Measurements from ENCODE around the gene ADORA2A. TPM values are rescaled to one million over a fixed set of nuclear protein-coding genes. Genes with fewer than 3 reads are reported as not detected.

Gene ADORA2A
- total and polyA plus RNA-seq, 4 donors: 5.5 to 54.9 (median 22.8) TPM

GRCh38 chr22:24465566-24465965 lies 38.2 kb downstream of the ADORA2A start:
- Histone ChIP-seq H3K27me3 (ENCODE audit: control insufficient read depth in 3 of 3, insufficient read depth in 3 of 3, low read length in 2 of 3) (no peaks in the 10 kb centered on the region), H3K4me3 (no peak overlapping the region), H3K9ac (ENCODE audit: insufficient read depth in 1 of 2, low read length in 2 of 2) (no peak overlapping the region), H3K27ac (ENCODE audit: low read depth in 1 of 2, low read length in 1 of 2) (peak overlapping the region in 1 of 2 donors; percentile 11), H3K36me3 (ENCODE audit: control insufficient read depth in 4 of 4, insufficient read depth in 4 of 4, low read length in 4 of 4) (no peaks in the 10 kb centered on the region), H3K9me3 (ENCODE audit: control insufficient read depth in 4 of 4, insufficient read depth in 3 of 4, low read length in 3 of 4) (no peaks in the 10 kb centered on the region), H3K4me1 (ENCODE audit: control insufficient read depth in 5 of 5, insufficient read depth in 5 of 5, low read length in 5 of 5) (peaks cover 10 to 24% (median 12%) of the 10 kb centered on the region in 5 donors)
- ATAC-seq (ENCODE audit: insufficient read depth, low FRiP score) (no peak), DNase-seq (no peak)
- no peak for TF ChIP-seq CTCF (IDR thresholded peaks at IDR 0.05; ENCODE audit: control extremely low read depth, extremely low read depth)
- 78 to 81% methylated on average over 5 of the region's 5 CpGs for WGBS, 2 donors

GRCh38 chr22:24465975-24466374 lies 38.6 kb downstream of the ADORA2A start:
- Histone ChIP-seq H3K9me3 (ENCODE audit: control insufficient read depth in 4 of 4, insufficient read depth in 3 of 4, low read length in 3 of 4) (no peaks in the 10 kb centered on the region), H3K36me3 (ENCODE audit: control insufficient read depth in 4 of 4, insufficient read depth in 4 of 4, low read length in 4 of 4) (no peaks in the 10 kb centered on the region), H3K4me1 (ENCODE audit: control insufficient read depth in 5 of 5, insufficient read depth in 5 of 5, low read length in 5 of 5) (peaks cover 8 to 22% (median 12%) of the 10 kb centered on the region in 5 donors), H3K27ac (ENCODE audit: low read depth in 1 of 2, low read length in 1 of 2) (peak overlapping the region in 1 of 2 donors; percentile 11), H3K9ac (ENCODE audit: insufficient read depth in 1 of 2, low read length in 2 of 2) (no peak overlapping the region), H3K4me3 (no peak overlapping the region), H3K27me3 (ENCODE audit: control insufficient read depth in 3 of 3, insufficient read depth in 3 of 3, low read length in 2 of 3) (no peaks in the 10 kb centered on the region)
- ATAC-seq (ENCODE audit: insufficient read depth, low FRiP score): no peak
- DNase-seq: no peak
- no peak for TF ChIP-seq CTCF (IDR thresholded peaks at IDR 0.05; ENCODE audit: control extremely low read depth, extremely low read depth)
- WGBS, 2 donors: 99 to 100% methylated on average over 3 of the region's 3 CpGs

- Histone ChIP-seq H3K9ac (ENCODE audit: insufficient read depth in 1 of 2, low read length in 2 of 2) (no peak overlapping the region), H3K9me3 (ENCODE audit: control insufficient read depth in 4 of 4, insufficient read depth in 3 of 4, low read length in 3 of 4) (no peaks in the 10 kb centered on the region), H3K27me3 (ENCODE audit: control insufficient read depth in 3 of 3, insufficient read depth in 3 of 3, low read length in 2 of 3) (no peaks in the 10 kb centered on the region), H3K4me1 (ENCODE audit: control insufficient read depth in 5 of 5, insufficient read depth in 5 of 5, low read length in 5 of 5) (peaks cover 10 to 29% (median 14%) of the 10 kb centered on the region in 5 donors), H3K36me3 (ENCODE audit: control insufficient read depth in 4 of 4, insufficient read depth in 4 of 4, low read length in 4 of 4) (no peaks in the 10 kb centered on the region), H3K4me3 (no peak overlapping the region), H3K27ac (ENCODE audit: low read depth in 1 of 2, low read length in 1 of 2) (peak overlapping the region; percentile 23 to 52)
- DNase-seq (peak; percentile 75 to 92 (median 89)), ATAC-seq (ENCODE audit: insufficient read depth, low FRiP score) (no peak)
- no peak for TF ChIP-seq CTCF (IDR thresholded peaks at IDR 0.05; ENCODE audit: control extremely low read depth, extremely low read depth)
- whole genome bisulfite sequencing, 2 donors: 0 to 35% methylated on average over 1 of the region's 1 CpG
Measured at GRCh38 chr22:24466716-24467328, 39.4 kb downstream of the ADORA2A start.

GRCh38 chr22:24467340-24467739 lies 39.9 kb downstream of the ADORA2A start:
- Histone ChIP-seq H3K4me1 (ENCODE audit: control insufficient read depth in 5 of 5, insufficient read depth in 5 of 5, low read length in 5 of 5) (peaks cover 10 to 31% (median 14%) of the 10 kb centered on the region in 5 donors), H3K36me3 (ENCODE audit: control insufficient read depth in 4 of 4, insufficient read depth in 4 of 4, low read length in 4 of 4) (no peaks in the 10 kb centered on the region), H3K27me3 (ENCODE audit: control insufficient read depth in 3 of 3, insufficient read depth in 3 of 3, low read length in 2 of 3) (no peaks in the 10 kb centered on the region), H3K9ac (ENCODE audit: insufficient read depth in 1 of 2, low read length in 2 of 2) (no peak overlapping the region), H3K4me3 (no peak overlapping the region), H3K27ac (ENCODE audit: low read depth in 1 of 2, low read length in 1 of 2) (no peak overlapping the region), H3K9me3 (ENCODE audit: control insufficient read depth in 4 of 4, insufficient read depth in 3 of 4, low read length in 3 of 4) (no peaks in the 10 kb centered on the region)
- TF ChIP-seq CTCF (IDR thresholded peaks at IDR 0.05; ENCODE audit: control extremely low read depth, extremely low read depth): no peak
- 67 to 70% methylated on average over 2 of the region's 2 CpGs for WGBS, 2 donors
- DNase-seq (no peak), ATAC-seq (ENCODE audit: insufficient read depth, low FRiP score) (no peak)
